HepG2 (cell line): ENCODE measurements around the gene BOD1L1. TPM values are rescaled to one million over a fixed set of nuclear protein-coding genes. Genes with fewer than 3 reads are reported as not detected.

ENCODE experiments used
- ATAC-seq: fragments of 200-7000 bp; cut with Tn5 transposase; 3 replicates; pipeline ENCODE4 v1.9.1; 2020; ENCODE audit warnings: mild to moderate bottlenecking, moderate library complexity
- BruUV-seq: library from RNA; stranded (reverse); fragments of 400-500 nt; replicated peaks from 2 replicates; lab custom pipeline; 2021; lab: Mats Ljungman, UMichigan
- CTCF ChIA-PET: fragments of 300-600 bp; formaldehyde crosslinking; extraction: SDS; loops from one replicate; lab custom pipeline; 2021; ENCODE audit warnings: low total read pairs, inconsistent platforms, low intra/inter-chr PET ratio; lab: Yijun Ruan, JAX
- POLR2A ChIA-PET: fragments of 350-600 bp; sonication (Branson Sonifier 250); formaldehyde crosslinking; loops from one replicate; lab custom pipeline; 2020; ENCODE audit warnings: antibody characterized with exemption, inconsistent platforms; lab: Yijun Ruan, JAX
- DNase-seq: peaks from one replicate; pipeline ENCODE4 v3.0.0-alpha.2; 2015; ENCODE audit warnings: low spot score
- FAIRE-seq: peaks from 3 replicates; lab custom pipeline; 2011; peaks lifted over from hg19 to GRCh38; lab: Jason Lieb, UNC
- H2AFZ ChIP-seq: one replicate; pipeline ENCODE4 v1.6.1; 2011; ENCODE audit warnings: low read length, inconsistent platforms
- H3K27ac ChIP-seq: fragments of 300-600 bp; 3 replicates; pipeline ENCODE4 v1.8.0; 2011; ENCODE audit warnings: mixed run types, mild to moderate bottlenecking, mixed read lengths, low read length, inconsistent platforms; ENCODE audit not compliant: insufficient read depth; ENCODE audit errors: extremely low read length
- H3K27me3 ChIP-seq, 2 experiments: fragments of 200-600 bp in 1 of 2; 2 replicates in 1 of 2; 3 replicates in 1 of 2; pipeline versions ENCODE4 v1.6.0 to v1.8.0; 2011; ENCODE audit warnings: low read length in 2 of 2, mild to moderate bottlenecking in 2 of 2, moderate library complexity in 2 of 2, inconsistent platforms in 1 of 2; ENCODE audit not compliant: insufficient read depth in 2 of 2, control insufficient read depth in 1 of 2
- H3K36me3 ChIP-seq, 2 experiments: fragments of 200-600 bp in 1 of 2; replicated peaks in 1 of 2; 2 replicates in 1 of 2; 3 replicates in 1 of 2; pipeline versions ENCODE4 v1.5.1 to v1.8.0; 2011; ENCODE audit warnings: low read length in 2 of 2, inconsistent platforms in 1 of 2; ENCODE audit not compliant: insufficient read depth in 2 of 2, control insufficient read depth in 1 of 2
- H3K4me1 ChIP-seq: 2 replicates; pipeline ENCODE4 v1.5.1; 2012; ENCODE audit warnings: low read length, inconsistent platforms; ENCODE audit not compliant: insufficient read depth
- H3K4me2 ChIP-seq: 2 replicates; pipeline ENCODE4 v1.6.0; 2011; ENCODE audit warnings: low read depth, low read length, inconsistent platforms
- H3K4me3 ChIP-seq, 3 experiments: fragments of 200-600 bp in 1 of 3; sonication (generic), shearing (Covaris generic) in 1 of 3; replicated peaks in 1 of 3; 2 replicates each; pipeline ENCODE4 v1.5.1; 2011 to 2016; ENCODE audit warnings: low read length in 3 of 3, inconsistent platforms in 2 of 3, low read depth in 2 of 3, mild to moderate bottlenecking in 2 of 3, control low read depth in 1 of 3, mixed read lengths in 1 of 3; ENCODE audit not compliant: insufficient read depth in 1 of 3
- H3K79me2 ChIP-seq: one replicate; pipeline ENCODE4 v1.6.1; 2011; ENCODE audit warnings: low read length, inconsistent platforms; ENCODE audit not compliant: insufficient read depth
- H3K9ac ChIP-seq: 2 replicates; pipeline ENCODE4 v1.6.0; 2011; ENCODE audit warnings: mild to moderate bottlenecking, low read depth, low read length, inconsistent platforms; ENCODE audit not compliant: insufficient read depth
- H3K9me3 ChIP-seq: 2 replicates; pipeline ENCODE4 v1.5.1; 2012; ENCODE audit warnings: mild to moderate bottlenecking, low read length
- H4K20me1 ChIP-seq: 2 replicates; pipeline ENCODE4 v1.6.0; 2011; ENCODE audit warnings: inconsistent platforms, mild to moderate bottlenecking, low read length, moderate library complexity; ENCODE audit not compliant: insufficient read depth
- MAFF ChIP-seq: IDR thresholded peaks from 2 replicates; pipeline ENCODE4 v1.6.1; 2011; ENCODE audit warnings: low read depth, low read length, improper control_type of control experiment
- MAFK ChIP-seq, 2 experiments: IDR thresholded peaks in 1 of 2; conservative IDR thresholded peaks in 1 of 2; 2 replicates each; pipeline ENCODE4 v1.6.1; 2011; ENCODE audit warnings: improper control_type of control experiment in 2 of 2, low read length in 2 of 2
- NCOA2 ChIP-seq: sonication (generic); formaldehyde crosslinking; IDR thresholded peaks from 2 replicates; pipeline ENCODE4 v1.8.0; 2022; ENCODE audit warnings: inconsistent platforms
- NFKBIZ ChIP-seq: IDR thresholded peaks from 2 replicates; pipeline ENCODE4 v1.6.1; 2018; ENCODE audit warnings: missing genetic modification reagents, missing compliant biosample characterization
- ZBTB2 ChIP-seq: sonication (generic); formaldehyde crosslinking; IDR thresholded peaks from 2 replicates; pipeline ENCODE4 v1.8.0; 2022; ENCODE audit warnings: low read depth, missing genetic modification reagents
- ZNF160 ChIP-seq: sonication (generic); formaldehyde crosslinking; IDR thresholded peaks from 2 replicates; pipeline ENCODE4 v1.8.0; 2022; ENCODE audit warnings: mild to moderate bottlenecking, inconsistent platforms, missing genetic modification reagents
- ZNF704 ChIP-seq: sonication (generic); formaldehyde crosslinking; IDR thresholded peaks from 2 replicates; pipeline ENCODE4 v1.8.1; 2023; ENCODE audit warnings: mild to moderate bottlenecking, inconsistent platforms, moderate library complexity, missing genetic modification reagents, borderline replicate concordance
- WGBS: methylation state at CpG from one replicate; pipeline ENCODE4 v1.1.6; 2017; ENCODE audit warnings: low lambda C conversion rate; 5-methylcytosine and 5-hydroxymethylcytosine counted together
- in situ Hi-C: cut with HindIII; loops from 2 replicates; pipeline ENCODE4 v1.10.0; 2017; ENCODE audit warnings: low pct_unique_long_range_greater_than_20kb; ENCODE audit not compliant: extremely low pct_ligation_motif_present
- intact Hi-C: fragments of 100-400 bp; cut with micrococcal nuclease; formaldehyde crosslinking; loops from one replicate; pipeline ENCODE4 v1.10.0; 2022; ENCODE audit not compliant: unreplicated experiment
- polyA plus RNA-seq, 8 experiments: library from polyadenylated mRNA; depleted of rRNA in 3 of 8; stranded (reverse) in 7 of 8; unstranded in 1 of 8; fragments of >200 nt; fragmentation: Illumina TruSeq in 4 of 8; extraction: Trizol in 4 of 8; gene quantifications; 2 replicates each; pipeline versions ENCODE4 v1.2.1 to v1.2.3, GENCODE V29; 2011 to 2016; ENCODE audit warnings: low read depth in 4 of 8, missing spikeins in 1 of 8, mixed read lengths in 1 of 8; ENCODE audit not compliant: insufficient read depth in 1 of 8
- total RNA-seq, 5 experiments: library from RNA; depleted of rRNA; stranded (reverse); fragments of >200 nt; fragmentation: Illumina TruSeq; extraction: Trizol; gene quantifications; 2 replicates each; pipeline ENCODE4 v1.2.3, GENCODE V29; 2016; ENCODE audit warnings: low read depth in 1 of 5

BOD1L1 gene
- total and polyA plus RNA-seq, 2 of the 13 experiments (the other 11 are each of a cell fraction or from before 2014, with no cell fraction given) = 11.7 to 17.9 TPM

- no peaks in the 10 kb centered on the region for H3K4me1 ChIP-seq
- ChIA-PET POLR2A (no interaction called here), CTCF (no interaction called here)
- no peaks in the 10 kb centered on the region for H3K79me2 ChIP-seq
- FAIRE-seq (no peak), ATAC-seq (no peak), DNase-seq (no peak)
- H3K9me3 ChIP-seq = no peaks in the 10 kb centered on the region
- no peaks in the 10 kb centered on the region for H3K27me3 ChIP-seq
- no peak overlapping the region for H3K27ac ChIP-seq
- in situ Hi-C loops (no loop called here), intact Hi-C loops (no loop called here)
- H3K4me2 ChIP-seq = no peak overlapping the region
- peaks cover 19 to 58% of the 10 kb centered on the region in 2 experiments for H3K36me3 ChIP-seq
- no peak overlapping the region for H3K4me3 ChIP-seq
- no peak overlapping the region for H2AFZ ChIP-seq
- TF ChIP-seq ZNF704 (no peak), MAFF (peak; percentile 13; the same call in 1 of the 2 replicates), NCOA2 (no peak), ZBTB2 (CRISPR knock-in tag) (no peak), NFKBIZ (CRISPR knock-in tag) (no peak), MAFK (conservative IDR thresholded peaks at IDR 0.05 in 1 of 2, IDR thresholded peaks at IDR 0.05 in 1 of 2; ENCODE audit: low read length in 2 of 2) (peak in 1 of 2 experiments; percentile 58; a peak in 2 of 4 replicates), ZNF160 (CRISPR knock-in tag) (no peak)
- H4K20me1 ChIP-seq = no peaks in the 10 kb centered on the region
- BruUV-seq = no TSS peak
- WGBS = 97% methylated on average over 3 of the region's 3 CpGs
- H3K9ac ChIP-seq = no peak overlapping the region
These were observed 49.9 kb downstream of the BOD1L1 start for GRCh38 chr4:13577660-13578059.
